Tibial artery (tissue), 4 donors: ENCODE results near the gene CMSS1.

Experiments used
- DNase-seq, 2 donors: peaks; one replicate each; pipeline ENCODE4 v3.0.0-alpha.2; 2019
- H3K27ac ChIP-seq, 2 donors: fragments of 200-600 bp; sonication (generic) in 1 of 2; 1 replicate in 1 of 2; 2 replicates in 1 of 2; pipeline ENCODE4 v1.5.1; 2018 to 2019; ENCODE audit warnings: mild to moderate bottlenecking in 1 of 2
- H3K27me3 ChIP-seq, 2 donors: fragments of 200-600 bp; sonication (generic) in 1 of 2; one replicate each; pipeline versions ENCODE4 v1.5.1 to v1.6.0; 2016 to 2019
- H3K36me3 ChIP-seq, 3 donors: fragments of 200-600 bp; sonication (generic) in 2 of 3; one replicate each; pipeline ENCODE4 v1.5.1; 2016 to 2019; ENCODE audit warnings: mild to moderate bottlenecking in 2 of 3
- H3K4me1 ChIP-seq, 4 donors: fragments of 200-600 bp; sonication (generic) in 2 of 4; 1 replicate in 3 of 4; 2 replicates in 1 of 4; pipeline ENCODE4 v1.5.1; 2016 to 2019
- H3K4me3 ChIP-seq, 2 donors: fragments of 200-600 bp; sonication (generic) in 1 of 2; 1 replicate in 1 of 2; 2 replicates in 1 of 2; pipeline ENCODE4 v1.5.1; 2018 to 2019; ENCODE audit warnings: mild to moderate bottlenecking in 2 of 2
- H3K9me3 ChIP-seq, 3 donors: fragments of 200-600 bp; sonication (generic) in 1 of 3; one replicate each; pipeline ENCODE4 v1.5.1; 2016 to 2019
- CTCF ChIP-seq, 2 experiments: fragments of 200-600 bp in 1 of 2; fragments of 450-650 bp in 1 of 2; IDR thresholded peaks; one replicate each; pipeline ENCODE4 v1.5.1; 2017 to 2019; ENCODE audit warnings: antibody characterized with exemption in 2 of 2, mild to moderate bottlenecking in 1 of 2, moderate library complexity in 1 of 2
- intact Hi-C: fragments of 100-400 bp; cut with DNase I; formaldehyde crosslinking; loops from one replicate; pipeline ENCODE4 v1.15.0; 2023; ENCODE audit warnings: low total_unique reads

CMSS1 gene

DNA sequence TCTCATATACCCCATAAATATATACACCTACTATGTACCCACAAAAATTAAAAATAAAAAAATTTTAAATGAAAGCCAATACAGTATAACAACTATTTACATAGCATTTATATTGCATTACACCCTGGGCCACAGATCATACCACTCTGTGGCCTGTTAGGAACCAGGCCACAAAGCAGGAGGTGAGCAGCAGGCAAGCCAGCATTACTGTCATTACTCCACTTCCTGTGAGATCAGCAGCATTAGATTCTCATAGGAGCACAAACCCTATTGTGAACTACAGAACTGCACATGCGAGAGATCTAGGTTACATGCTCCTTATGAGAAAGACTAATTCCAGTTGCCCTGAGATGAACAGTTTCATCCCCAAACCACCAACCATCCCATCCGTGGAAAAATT, 279.2 kb downstream of the CMSS1 start:
- no peak for DNase-seq
- Histone ChIP-seq H3K36me3 (no peaks in the 10 kb centered on the region), H3K27ac (peak overlapping the region; percentile 43 to 62), H3K4me3 (no peak overlapping the region), H3K27me3 (no peaks in the 10 kb centered on the region), H3K9me3 (no peaks in the 10 kb centered on the region), H3K4me1 (peaks cover 0 to 51% (median 22%) of the 10 kb centered on the region in 4 donors)
- TF ChIP-seq CTCF (IDR thresholded peaks at IDR 0.05) = no peak
- intact Hi-C loops = no loop called here

GRCh38 chr3:100097919-100098783, 280.5 kb downstream of the CMSS1 start:
- Histone ChIP-seq H3K27ac (peak overlapping the region; percentile 43 to 62), H3K4me1 (peaks cover 0 to 59% (median 22%) of the 10 kb centered on the region in 4 donors), H3K9me3 (no peaks in the 10 kb centered on the region), H3K36me3 (no peaks in the 10 kb centered on the region), H3K27me3 (no peaks in the 10 kb centered on the region), H3K4me3 (no peak overlapping the region)
- TF ChIP-seq CTCF (IDR thresholded peaks at IDR 0.05) = no peak
- intact Hi-C loops = no loop called here
- no peak for DNase-seq

GRCh38 chr3:100098784-100099070, 281.1 kb downstream of the CMSS1 start:
- no peaks in the 10 kb centered on the region for H3K36me3 ChIP-seq
- H3K4me1 ChIP-seq = peaks cover 0 to 61% (median 24%) of the 10 kb centered on the region in 4 donors
- no peaks in the 10 kb centered on the region for H3K27me3 ChIP-seq
- intact Hi-C loops = no loop called here
- no peak overlapping the region for H3K4me3 ChIP-seq
- DNase-seq = no peak
- TF ChIP-seq CTCF (IDR thresholded peaks at IDR 0.05) = no peak
- peak overlapping the region; percentile 43 to 62 for H3K27ac ChIP-seq
- H3K9me3 ChIP-seq = no peaks in the 10 kb centered on the region

DNA sequence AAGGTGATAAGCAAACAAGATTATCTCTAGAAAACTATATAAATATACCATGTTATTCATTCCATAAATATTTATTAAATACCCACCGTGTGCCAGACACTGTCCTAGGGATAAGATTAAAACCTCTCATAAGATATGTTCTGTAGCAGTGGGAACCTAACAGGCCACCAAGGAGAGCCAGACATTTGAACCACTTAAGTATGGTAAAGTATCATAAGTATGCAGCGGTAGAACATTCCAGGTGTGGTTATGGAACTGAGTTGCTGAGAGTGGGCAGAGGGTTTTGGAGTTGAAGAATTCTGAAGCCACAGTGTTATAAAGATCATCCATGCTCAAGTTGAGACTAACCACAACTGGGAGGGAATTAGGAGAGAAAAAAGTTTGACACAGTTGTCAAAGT, 282.0 kb downstream of the CMSS1 start:
- H3K27ac ChIP-seq = peak overlapping the region; percentile 53 to 62
- intact Hi-C loops = loop anchor here (10.0 kb wide), 1 partner anchor 55 kb away; no protein-coding TSS in a partner anchor
- H3K36me3 ChIP-seq = no peaks in the 10 kb centered on the region
- no peak for DNase-seq
- no peaks in the 10 kb centered on the region for H3K27me3 ChIP-seq
- TF ChIP-seq CTCF (IDR thresholded peaks at IDR 0.05) = no peak
- H3K9me3 ChIP-seq = no peaks in the 10 kb centered on the region
- H3K4me1 ChIP-seq = peaks cover 0 to 67% (median 30%) of the 10 kb centered on the region in 4 donors
- H3K4me3 ChIP-seq = no peak overlapping the region

GRCh38 chr3:100100425-100100824, 282.8 kb downstream of the CMSS1 start:
- DNase-seq = no peak
- no peak for TF ChIP-seq CTCF (IDR thresholded peaks at IDR 0.05)
- Histone ChIP-seq H3K4me3 (no peak overlapping the region), H3K9me3 (no peaks in the 10 kb centered on the region), H3K4me1 (peaks cover 0 to 75% (median 35%) of the 10 kb centered on the region in 4 donors), H3K27ac (peak overlapping the region; percentile 53 to 62), H3K27me3 (no peaks in the 10 kb centered on the region), H3K36me3 (no peaks in the 10 kb centered on the region)
- intact Hi-C loops = loop anchor here (10.0 kb wide), 1 partner anchor 54 kb away; no protein-coding TSS in a partner anchor
